ENCODE measurements around the gene IGSF21. TPM values are rescaled to one million over a fixed set of nuclear protein-coding genes. Genes with fewer than 3 reads are reported as not detected.

The IGSF21 gene
- total and polyA plus RNA-seq, 10 of the 15 experiments (the other 5 are each of a cell fraction or from before 2014, with no cell fraction given) = 0.03 to 0.49 TPM; not detected in 8

DNA sequence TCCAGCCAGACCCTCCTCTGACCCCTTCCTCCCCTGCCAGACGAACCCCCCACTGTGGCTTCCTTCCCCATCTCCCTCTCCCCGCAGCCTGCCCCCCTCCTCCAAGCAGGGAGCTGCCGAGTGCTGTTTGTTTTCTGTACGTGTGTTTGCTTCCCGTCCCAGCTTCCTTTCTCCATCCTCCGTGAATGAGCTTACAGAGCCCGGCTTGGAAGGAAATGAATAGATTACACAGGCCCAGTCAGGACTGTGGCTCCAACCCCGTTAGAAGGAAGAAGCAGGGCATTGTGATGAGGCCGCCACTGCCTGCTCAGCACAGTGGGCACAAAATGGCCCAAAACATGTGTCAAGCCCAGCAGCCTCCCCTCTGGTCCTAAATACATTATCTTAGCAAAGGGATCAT lies 123.2 kb downstream of the IGSF21 start:
- in situ Hi-C loops (cut with MboI) (no loop called here), intact Hi-C loops (cut with micrococcal nuclease; ENCODE audit: unreplicated experiment) (no loop called here)
- no peak for TF ChIP-seq DPF2 (IDR thresholded peaks at IDR 0.05)
- no peak for TF ChIP-seq CBX5 (IDR thresholded peaks at IDR 0.05; ENCODE audit: low read depth)
- no peak for TF ChIP-seq CHD2 (IDR thresholded peaks at IDR 0.05; ENCODE audit: borderline replicate concordance, low read depth, low read length)
- TF ChIP-seq, protein P1, sequence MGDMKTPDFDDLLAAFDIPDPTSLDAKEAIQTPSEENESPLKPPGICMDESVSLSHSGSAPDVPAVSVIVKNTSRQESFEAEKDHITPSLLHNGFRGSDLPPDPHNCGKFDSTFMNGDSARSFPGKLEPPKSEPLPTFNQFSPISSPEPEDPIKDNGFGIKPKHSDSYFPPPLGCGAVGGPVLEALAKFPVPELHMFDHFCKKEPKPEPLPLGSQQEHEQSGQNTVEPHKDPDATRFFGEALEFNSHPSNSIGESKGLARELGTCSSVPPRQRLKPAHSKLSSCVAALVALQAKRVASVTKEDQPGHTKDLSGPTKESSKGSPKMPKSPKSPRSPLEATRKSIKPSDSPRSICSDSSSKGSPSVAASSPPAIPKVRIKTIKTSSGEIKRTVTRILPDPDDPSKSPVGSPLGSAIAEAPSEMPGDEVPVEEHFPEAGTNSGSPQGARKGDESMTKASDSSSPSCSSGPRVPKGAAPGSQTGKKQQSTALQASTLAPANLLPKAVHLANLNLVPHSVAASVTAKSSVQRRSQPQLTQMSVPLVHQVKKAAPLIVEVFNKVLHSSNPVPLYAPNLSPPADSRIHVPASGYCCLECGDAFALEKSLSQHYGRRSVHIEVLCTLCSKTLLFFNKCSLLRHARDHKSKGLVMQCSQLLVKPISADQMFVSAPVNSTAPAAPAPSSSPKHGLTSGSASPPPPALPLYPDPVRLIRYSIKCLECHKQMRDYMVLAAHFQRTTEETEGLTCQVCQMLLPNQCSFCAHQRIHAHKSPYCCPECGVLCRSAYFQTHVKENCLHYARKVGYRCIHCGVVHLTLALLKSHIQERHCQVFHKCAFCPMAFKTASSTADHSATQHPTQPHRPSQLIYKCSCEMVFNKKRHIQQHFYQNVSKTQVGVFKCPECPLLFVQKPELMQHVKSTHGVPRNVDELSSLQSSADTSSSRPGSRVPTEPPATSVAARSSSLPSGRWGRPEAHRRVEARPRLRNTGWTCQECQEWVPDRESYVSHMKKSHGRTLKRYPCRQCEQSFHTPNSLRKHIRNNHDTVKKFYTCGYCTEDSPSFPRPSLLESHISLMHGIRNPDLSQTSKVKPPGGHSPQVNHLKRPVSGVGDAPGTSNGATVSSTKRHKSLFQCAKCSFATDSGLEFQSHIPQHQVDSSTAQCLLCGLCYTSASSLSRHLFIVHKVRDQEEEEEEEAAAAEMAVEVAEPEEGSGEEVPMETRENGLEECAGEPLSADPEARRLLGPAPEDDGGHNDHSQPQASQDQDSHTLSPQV (IDR thresholded peaks at IDR 0.05) = no peak
- TF ChIP-seq TCF3 (IDR thresholded peaks at IDR 0.05; ENCODE audit: borderline replicate concordance, insufficient read depth, low read depth, low read length) = no peak
- H3K27me3 ChIP-seq (replicated peaks in 1 of 2; ENCODE audit: control insufficient read depth in 2 of 2, insufficient read depth in 2 of 2, low read length in 1 of 2) = no peaks in the 10 kb centered on the region; a peak in 2 of 4 replicates
- ChIA-PET POLR2A (no interaction called here), CTCF (interaction anchor here (0.7 to 1.6 kb wide), 2 partner anchors 20 to 131 kb away, joined by 3 read pairs; no protein-coding TSS in a partner anchor), RAD21 (ENCODE audit: unreplicated experiment) (interaction anchor here (0.8 kb wide), 1 partner anchor 71 kb away, joined by 3 read pairs; no protein-coding TSS in a partner anchor), SMC1A (ENCODE audit: uncharacterized antibody, unreplicated experiment) (no interaction called here)
- H2AFZ ChIP-seq (ENCODE audit: control insufficient read depth, low read depth, low read length) = no peak overlapping the region
- FAIRE-seq (no peak), ATAC-seq (no peak), DNase-seq (ENCODE audit: low read depth, low spot score) (no peak)
- no peak overlapping the region for H3K27ac ChIP-seq (ENCODE audit: control insufficient read depth, insufficient read depth)
- peaks cover 5% of the 10 kb centered on the region for H3K9me3 ChIP-seq (replicated peaks; ENCODE audit: control insufficient read depth, insufficient read depth, low read length)
- 22% methylated on average over 6 of the region's 9 CpGs for WGBS (ENCODE audit: insufficient coverage, insufficient replicate concordance, low lambda C conversion rate, missing lambda C conversion rate)
- no peaks in the 10 kb centered on the region for H3K36me3 ChIP-seq (ENCODE audit: control insufficient read depth in 2 of 2, insufficient read depth in 2 of 2, low read length in 1 of 2)
- no peaks in the 10 kb centered on the region for H3K79me2 ChIP-seq (ENCODE audit: control insufficient read depth, insufficient read depth, low read length)
- no peaks in the 10 kb centered on the region for H4K20me1 ChIP-seq (ENCODE audit: control insufficient read depth, insufficient read depth)
- no peaks in the 10 kb centered on the region for H3K4me1 ChIP-seq (ENCODE audit: control insufficient read depth, insufficient read depth, low read length)
- no TSS peak for BruUV-seq (replicated peaks)
- H3K4me3 ChIP-seq = no peak overlapping the region
- H3K4me2 ChIP-seq (ENCODE audit: control insufficient read depth, insufficient read depth) = no peak overlapping the region
- H3K9ac ChIP-seq (ENCODE audit: control insufficient read depth, insufficient read depth, low read length) = no peak overlapping the region

All from GM12878 (cell line).